Lung (tissue), 12 donors: Measurements from ENCODE around the gene PRPF39. TPM values are rescaled to one million over a fixed set of nuclear protein-coding genes. Genes with fewer than 3 reads are reported as not detected.

Experiments used
- ATAC-seq: fragments of 200-7000 bp; cut with Tn5 transposase; one replicate; pipeline ENCODE4 v1.9.1; 2020; ENCODE audit warnings: moderate number of reproducible peaks; ENCODE audit not compliant: insufficient read depth, low FRiP score
- DNase-seq, 3 donors: peaks; one replicate each; pipeline ENCODE4 v3.0.0-alpha.2; 2013 to 2017
- H3K27ac ChIP-seq, 2 donors: one replicate each; pipeline ENCODE4 v1.5.1; 2013; ENCODE audit warnings: mild to moderate bottlenecking in 2 of 2, moderate library complexity in 2 of 2, control low read depth in 1 of 2, inconsistent platforms in 1 of 2, low read depth in 1 of 2, low read length in 1 of 2
- H3K27me3 ChIP-seq, 3 donors: one replicate each; pipeline ENCODE4 v1.5.1; 2013; ENCODE audit warnings: low read length in 2 of 3; ENCODE audit not compliant: control insufficient read depth in 3 of 3, insufficient read depth in 3 of 3
- H3K36me3 ChIP-seq, 4 donors: one replicate each; pipeline ENCODE4 v1.5.1; 2013; ENCODE audit warnings: low read length in 4 of 4, mild to moderate bottlenecking in 1 of 4, moderate library complexity in 1 of 4; ENCODE audit not compliant: control insufficient read depth in 4 of 4, insufficient read depth in 4 of 4
- H3K4me1 ChIP-seq, 5 donors: one replicate each; pipeline ENCODE4 v1.5.1; 2013; ENCODE audit warnings: low read length in 5 of 5, mild to moderate bottlenecking in 2 of 5, moderate library complexity in 1 of 5; ENCODE audit not compliant: control insufficient read depth in 5 of 5, insufficient read depth in 5 of 5
- H3K4me3 ChIP-seq: one replicate; pipeline ENCODE4 v1.5.1; 2013; ENCODE audit warnings: mild to moderate bottlenecking, control low read depth, moderate library complexity
- H3K9ac ChIP-seq, 2 donors: one replicate each; pipeline ENCODE4 v1.5.1; 2013; ENCODE audit warnings: low read length in 2 of 2, control low read depth in 1 of 2; ENCODE audit not compliant: insufficient read depth in 1 of 2
- H3K9me3 ChIP-seq, 4 donors: one replicate each; pipeline ENCODE4 v1.5.1; 2013; ENCODE audit warnings: low read length in 3 of 4, mild to moderate bottlenecking in 1 of 4, moderate library complexity in 1 of 4; ENCODE audit not compliant: control insufficient read depth in 4 of 4, insufficient read depth in 3 of 4
- WGBS, 2 donors: extraction: QIAGEN DNeasy Blood & Tissue Kit; methylation state at CpG; one replicate each; pipeline ENCODE4 v1.1.7; 2013; 5-methylcytosine and 5-hydroxymethylcytosine counted together
- polyA plus RNA-seq, 2 donors: library from polyadenylated mRNA; stranded (reverse); fragments of 200-250 nt; gene quantifications; one replicate each; pipeline ENCODE4 v1.2.1, GENCODE V29; 2013
- total RNA-seq, 2 donors: library from RNA; depleted of rRNA in 1 of 2; stranded (reverse); fragments of >200 nt in 1 of 2; gene quantifications; one replicate each; pipeline ENCODE4 v1.2.1, GENCODE V29; 2014 to 2021
- TF ChIP-seq, protein P1 (sequence below): IDR thresholded peaks from 2 replicates; pipeline ENCODE4 v1.5.1; 2012; ENCODE audit warnings: mild to moderate bottlenecking; ENCODE audit errors: control extremely low read depth, extremely low read depth
- donor health status: control.
- donor health status: control.
- donor health status: Bipolar disorder and iron deficiency.
- donor health status: healthy.
- donor health status: DM: yes; HTN: yes; CAD: no.

Gene PRPF39
- total and polyA plus RNA-seq, 4 donors = 10.9 to 79.7 (median 29.7) TPM

DNA sequence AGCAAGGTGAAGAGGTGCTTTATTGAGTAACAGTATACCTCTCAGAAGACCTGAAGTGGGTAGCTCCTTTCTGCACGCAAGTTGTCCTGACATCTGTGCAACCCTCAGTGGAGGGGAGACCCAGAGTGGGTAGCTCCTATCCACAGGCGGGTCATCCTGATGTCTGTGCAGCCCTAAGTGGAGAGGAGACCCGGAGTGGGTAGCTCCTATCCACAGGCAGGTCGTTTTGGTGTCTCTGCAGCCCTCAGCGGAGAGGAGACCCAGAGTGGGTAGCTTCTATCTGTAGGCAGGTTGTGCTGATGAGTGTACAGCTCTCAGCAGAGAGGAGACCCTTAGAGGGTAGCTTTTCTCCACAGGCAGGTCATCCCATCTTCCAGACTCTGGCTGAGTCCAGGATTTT, 45.1 kb upstream of the PRPF39 start:
- no peak overlapping the region for H3K9ac ChIP-seq
- peaks cover 16 to 24% (median 21%) of the 10 kb centered on the region in 4 donors for H3K36me3 ChIP-seq
- ATAC-seq = no peak
- no peak overlapping the region for H3K27ac ChIP-seq
- 95 to 96% methylated on average over 5 of the region's 5 CpGs for WGBS, 2 donors
- no peaks in the 10 kb centered on the region for H3K27me3 ChIP-seq
- H3K4me3 ChIP-seq = no peak overlapping the region
- H3K4me1 ChIP-seq = no peaks in the 10 kb centered on the region
- TF ChIP-seq, protein P1, sequence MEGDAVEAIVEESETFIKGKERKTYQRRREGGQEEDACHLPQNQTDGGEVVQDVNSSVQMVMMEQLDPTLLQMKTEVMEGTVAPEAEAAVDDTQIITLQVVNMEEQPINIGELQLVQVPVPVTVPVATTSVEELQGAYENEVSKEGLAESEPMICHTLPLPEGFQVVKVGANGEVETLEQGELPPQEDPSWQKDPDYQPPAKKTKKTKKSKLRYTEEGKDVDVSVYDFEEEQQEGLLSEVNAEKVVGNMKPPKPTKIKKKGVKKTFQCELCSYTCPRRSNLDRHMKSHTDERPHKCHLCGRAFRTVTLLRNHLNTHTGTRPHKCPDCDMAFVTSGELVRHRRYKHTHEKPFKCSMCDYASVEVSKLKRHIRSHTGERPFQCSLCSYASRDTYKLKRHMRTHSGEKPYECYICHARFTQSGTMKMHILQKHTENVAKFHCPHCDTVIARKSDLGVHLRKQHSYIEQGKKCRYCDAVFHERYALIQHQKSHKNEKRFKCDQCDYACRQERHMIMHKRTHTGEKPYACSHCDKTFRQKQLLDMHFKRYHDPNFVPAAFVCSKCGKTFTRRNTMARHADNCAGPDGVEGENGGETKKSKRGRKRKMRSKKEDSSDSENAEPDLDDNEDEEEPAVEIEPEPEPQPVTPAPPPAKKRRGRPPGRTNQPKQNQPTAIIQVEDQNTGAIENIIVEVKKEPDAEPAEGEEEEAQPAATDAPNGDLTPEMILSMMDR = no peak
- H3K9me3 ChIP-seq = peaks cover 0 to 8% (median 0%) of the 10 kb centered on the region in 4 donors
- no peak for DNase-seq

DNA sequence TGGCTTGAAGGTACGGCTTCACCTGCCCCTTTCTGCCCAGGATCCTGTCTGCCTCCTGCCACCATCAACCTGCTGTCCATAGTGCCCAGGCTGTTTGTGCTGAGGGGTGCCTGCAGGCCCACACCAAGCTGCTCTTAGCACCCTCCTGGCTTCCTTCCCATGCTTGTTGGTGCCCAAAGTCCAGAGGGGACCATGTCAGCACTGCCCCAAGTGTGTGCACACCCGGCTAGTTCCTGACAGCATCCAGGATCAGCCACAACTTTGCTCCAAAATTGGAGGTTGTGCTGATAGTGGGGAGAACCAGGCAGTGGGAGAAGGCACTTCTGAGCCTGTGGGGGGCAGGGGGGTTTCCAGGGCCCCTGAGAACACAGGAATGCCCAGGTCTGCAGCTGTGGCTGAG, 44.5 kb upstream of the PRPF39 start:
- 97 to 98% methylated on average over 2 of the region's 2 CpGs for WGBS, 2 donors
- Histone ChIP-seq H3K4me3 (no peak overlapping the region), H3K36me3 (peaks cover 11 to 23% (median 19%) of the 10 kb centered on the region in 4 donors), H3K27me3 (no peaks in the 10 kb centered on the region), H3K9ac (no peak overlapping the region), H3K9me3 (peaks cover 0 to 8% (median 0%) of the 10 kb centered on the region in 4 donors), H3K27ac (no peak overlapping the region), H3K4me1 (no peaks in the 10 kb centered on the region)
- ATAC-seq (no peak), DNase-seq (no peak)
- TF ChIP-seq, protein P1 = no peak

- Histone ChIP-seq H3K9ac (no peak overlapping the region), H3K36me3 (peaks cover 16 to 23% (median 22%) of the 10 kb centered on the region in 4 donors), H3K9me3 (peaks cover 0 to 8% (median 0%) of the 10 kb centered on the region in 4 donors), H3K4me3 (no peak overlapping the region), H3K4me1 (no peaks in the 10 kb centered on the region), H3K27me3 (no peaks in the 10 kb centered on the region), H3K27ac (no peak overlapping the region)
- no peak for ATAC-seq
- TF ChIP-seq, protein P1 = no peak
- DNase-seq = no peak
- WGBS, 2 donors = 94 to 95% methylated on average over 5 of the region's 5 CpGs
These were observed 42.3 kb upstream of the PRPF39 start for GRCh38 chr14:45041641-45042040.

DNA sequence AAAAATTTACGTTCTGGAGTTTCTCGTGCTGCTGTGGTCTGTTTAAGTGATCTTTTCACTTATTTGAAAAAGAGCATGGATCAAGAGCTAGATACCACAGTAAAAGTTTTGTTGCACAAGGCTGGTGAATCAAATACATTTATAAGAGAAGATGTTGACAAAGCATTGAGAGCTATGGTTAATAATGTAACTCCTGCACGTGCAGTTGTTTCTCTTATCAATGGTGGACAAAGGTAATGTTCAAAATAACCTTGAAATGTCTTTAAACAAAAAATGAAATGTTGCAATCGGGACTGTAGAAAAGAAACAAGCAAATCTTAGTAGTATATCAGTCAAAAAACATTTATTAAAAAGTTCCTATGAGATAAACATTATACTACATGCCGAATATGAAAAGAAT, 39.3 kb upstream of the PRPF39 start:
- Histone ChIP-seq H3K36me3 (peaks cover under 1 to 14% (median 11%) of the 10 kb centered on the region in 4 donors), H3K4me1 (no peaks in the 10 kb centered on the region), H3K4me3 (no peak overlapping the region), H3K27me3 (no peaks in the 10 kb centered on the region), H3K27ac (no peak overlapping the region), H3K9ac (no peak overlapping the region), H3K9me3 (peaks cover 0 to 1% (median 0%) of the 10 kb centered on the region in 4 donors)
- ATAC-seq (no peak), DNase-seq (no peak)
- WGBS, 2 donors = 93 to 95% methylated on average over 5 of the region's 5 CpGs
- TF ChIP-seq, protein P1 = no peak
